Pancreas (tissue), 10 donors: ENCODE measurements around the gene MIOX. TPM values are rescaled to one million over a fixed set of nuclear protein-coding genes. Genes with fewer than 3 reads are reported as not detected.

Source experiments
- ATAC-seq, 4 donors: fragments of 200-7000 bp; cut with Tn5 transposase; one replicate each; pipeline versions ENCODE4 v1.8.0 to v1.9.1; 2020; ENCODE audit warnings: mild to moderate bottlenecking in 4 of 4, moderate library complexity in 4 of 4
- DNase-seq, 6 donors: peaks; one replicate each; pipeline ENCODE4 v3.0.0-alpha.2; 2020
- FAIRE-seq: peaks from 2 replicates; lab custom pipeline; 2012; peaks lifted over from hg19 to GRCh38; lab: Jason Lieb, UNC
- H3K27ac ChIP-seq, 4 donors: fragments of 200-600 bp; sonication (generic); 1 replicate in 3 of 4; 2 replicates in 1 of 4; pipeline versions ENCODE4 v1.5.0 to v1.8.0; 2020
- H3K27me3 ChIP-seq, 4 donors: fragments of 200-600 bp; one replicate each; pipeline ENCODE4 v1.8.0; 2021
- H3K36me3 ChIP-seq, 3 donors: fragments of 200-600 bp; sonication (generic) in 1 of 3; one replicate each; pipeline versions ENCODE4 v1.5.0 to v1.8.0; 2020 to 2021
- H3K4me1 ChIP-seq, 3 donors: fragments of 200-600 bp; one replicate each; pipeline ENCODE4 v1.8.0; 2021
- H3K4me3 ChIP-seq, 4 donors: fragments of 200-600 bp; sonication (generic) in 2 of 4; one replicate each; pipeline versions ENCODE4 v1.5.0 to v1.8.0; 2020 to 2021
- H3K9me3 ChIP-seq, 4 donors: fragments of 200-600 bp; one replicate each; pipeline ENCODE4 v1.8.0; 2021
- WGBS, 2 donors: extraction: QIAGEN DNeasy Blood & Tissue Kit; methylation state at CpG; one replicate each; pipeline ENCODE4 v1.1.7; 2013; 5-methylcytosine and 5-hydroxymethylcytosine counted together
- intact Hi-C, 3 donors: fragments of 100-400 bp; cut with DNase I; formaldehyde crosslinking; loops; one replicate each; pipeline versions ENCODE4 v1.11.1 to v1.14.2; 2022
- polyA plus RNA-seq, 2 donors: library from polyadenylated mRNA; stranded (reverse); fragments of 200-250 nt; gene quantifications; one replicate each; pipeline ENCODE4 v1.2.3, GENCODE V29; 2013
- total RNA-seq, 6 donors: library from RNA; stranded (reverse); fragmentation: NEBNext Ultra II Directional in 4 of 6; extraction: Animal tissue kit (Norgen Biotek cat#: 25700) in 4 of 6; gene quantifications; one replicate each; pipeline versions ENCODE4 v1.2.1 to v1.2.4, GENCODE V29; 2021 to 2023
- TF ChIP-seq, protein P1 (sequence below), 4 donors: fragments of 200-600 bp; sonication (generic) in 3 of 4; IDR thresholded peaks; one replicate each; pipeline versions ENCODE4 v1.5.0 to v1.8.0; 2021; ENCODE audit warnings: antibody characterized with exemption in 4 of 4
- donor health status: healthy with polysubstance abuse.
- donor health status: DM: no; HTN: no; CAD: no; lungs with moderate emphysema.
- donor health status: DM: no; HTN: no; CAD: no.
- donor health status: control.
- donor health status: control.
- donor health status: Bipolar disorder and iron deficiency.
- donor health status: DM: yes; HTN: yes; CAD: no.
- donor health status: DM: no; HTN: no; CAD: no.
- donor health status: DM: no; HTN: no; CAD: no.
- donor health status: DM: yes; HTN: yes; CAD: no.

The MIOX gene
- total and polyA plus RNA-seq, 8 donors: 0.40 to 2.9 (median 0.54) TPM; not detected in 3

DNA sequence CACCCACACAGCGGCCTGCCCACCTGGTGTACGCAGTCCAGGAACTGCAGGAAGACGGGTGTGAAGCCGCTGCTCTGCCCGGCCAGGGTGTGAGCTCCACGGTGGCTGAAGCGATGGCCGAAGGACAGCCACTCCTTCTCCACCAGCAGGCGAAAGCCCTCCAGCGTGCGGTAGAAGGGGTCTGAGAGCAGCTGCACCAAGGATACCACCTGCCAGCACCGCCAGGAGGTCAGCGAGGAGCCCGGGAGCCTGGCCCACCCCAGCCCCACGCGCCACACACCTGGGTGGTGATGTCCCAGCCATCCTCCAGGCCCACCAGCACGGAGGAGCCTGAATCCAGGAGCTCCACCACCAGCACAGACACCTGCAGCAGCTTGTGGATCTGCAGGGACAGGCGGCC, 31.5 kb upstream of the MIOX start:
- no peak overlapping the region for H3K4me3 ChIP-seq
- TF ChIP-seq, protein P1, sequence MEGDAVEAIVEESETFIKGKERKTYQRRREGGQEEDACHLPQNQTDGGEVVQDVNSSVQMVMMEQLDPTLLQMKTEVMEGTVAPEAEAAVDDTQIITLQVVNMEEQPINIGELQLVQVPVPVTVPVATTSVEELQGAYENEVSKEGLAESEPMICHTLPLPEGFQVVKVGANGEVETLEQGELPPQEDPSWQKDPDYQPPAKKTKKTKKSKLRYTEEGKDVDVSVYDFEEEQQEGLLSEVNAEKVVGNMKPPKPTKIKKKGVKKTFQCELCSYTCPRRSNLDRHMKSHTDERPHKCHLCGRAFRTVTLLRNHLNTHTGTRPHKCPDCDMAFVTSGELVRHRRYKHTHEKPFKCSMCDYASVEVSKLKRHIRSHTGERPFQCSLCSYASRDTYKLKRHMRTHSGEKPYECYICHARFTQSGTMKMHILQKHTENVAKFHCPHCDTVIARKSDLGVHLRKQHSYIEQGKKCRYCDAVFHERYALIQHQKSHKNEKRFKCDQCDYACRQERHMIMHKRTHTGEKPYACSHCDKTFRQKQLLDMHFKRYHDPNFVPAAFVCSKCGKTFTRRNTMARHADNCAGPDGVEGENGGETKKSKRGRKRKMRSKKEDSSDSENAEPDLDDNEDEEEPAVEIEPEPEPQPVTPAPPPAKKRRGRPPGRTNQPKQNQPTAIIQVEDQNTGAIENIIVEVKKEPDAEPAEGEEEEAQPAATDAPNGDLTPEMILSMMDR (IDR thresholded peaks at IDR 0.05): no peak
- no peaks in the 10 kb centered on the region for H3K4me1 ChIP-seq
- DNase-seq: no peak
- no peak overlapping the region for H3K27ac ChIP-seq
- peaks cover under 1 to 46% (median 29%) of the 10 kb centered on the region in 3 donors for H3K36me3 ChIP-seq
- intact Hi-C loops: no loop called here
- WGBS, 2 donors: 97% methylated on average over 18 of the region's 18 CpGs
- no peaks in the 10 kb centered on the region for H3K9me3 ChIP-seq
- FAIRE-seq: no peak
- no peaks in the 10 kb centered on the region for H3K27me3 ChIP-seq
- ATAC-seq: no peak

DNA sequence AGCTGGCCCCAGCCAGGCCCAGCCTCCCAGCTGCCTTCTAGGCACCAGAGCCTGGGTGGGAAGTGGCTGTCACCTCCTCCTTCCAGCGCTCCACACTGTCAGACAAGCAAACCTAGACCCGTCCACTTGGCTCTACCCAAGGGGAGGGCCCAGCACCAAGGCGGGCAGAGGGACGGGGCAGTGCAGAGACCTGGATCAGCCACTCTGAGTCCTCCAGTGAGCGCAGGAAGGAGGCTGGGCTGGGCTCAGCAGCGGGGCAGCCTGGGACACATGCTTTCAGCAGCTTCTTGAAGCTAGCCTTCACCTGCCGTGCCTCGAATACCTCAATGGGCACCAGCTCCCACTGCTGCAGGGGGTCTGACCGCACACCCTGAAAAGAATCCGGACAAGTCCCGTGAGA, 30.6 kb upstream of the MIOX start:
- intact Hi-C loops: no loop called here
- no peak for DNase-seq
- no peak overlapping the region for H3K27ac ChIP-seq
- no peaks in the 10 kb centered on the region for H3K27me3 ChIP-seq
- TF ChIP-seq, protein P1 (IDR thresholded peaks at IDR 0.05): no peak
- no peak for FAIRE-seq
- 97% methylated on average over 10 to 11 of the region's 11 CpGs for WGBS, 2 donors
- peaks cover 3 to 54% (median 35%) of the 10 kb centered on the region in 3 donors for H3K36me3 ChIP-seq
- no peak overlapping the region for H3K4me3 ChIP-seq
- H3K4me1 ChIP-seq: no peaks in the 10 kb centered on the region
- no peaks in the 10 kb centered on the region for H3K9me3 ChIP-seq
- ATAC-seq: no peak

DNA sequence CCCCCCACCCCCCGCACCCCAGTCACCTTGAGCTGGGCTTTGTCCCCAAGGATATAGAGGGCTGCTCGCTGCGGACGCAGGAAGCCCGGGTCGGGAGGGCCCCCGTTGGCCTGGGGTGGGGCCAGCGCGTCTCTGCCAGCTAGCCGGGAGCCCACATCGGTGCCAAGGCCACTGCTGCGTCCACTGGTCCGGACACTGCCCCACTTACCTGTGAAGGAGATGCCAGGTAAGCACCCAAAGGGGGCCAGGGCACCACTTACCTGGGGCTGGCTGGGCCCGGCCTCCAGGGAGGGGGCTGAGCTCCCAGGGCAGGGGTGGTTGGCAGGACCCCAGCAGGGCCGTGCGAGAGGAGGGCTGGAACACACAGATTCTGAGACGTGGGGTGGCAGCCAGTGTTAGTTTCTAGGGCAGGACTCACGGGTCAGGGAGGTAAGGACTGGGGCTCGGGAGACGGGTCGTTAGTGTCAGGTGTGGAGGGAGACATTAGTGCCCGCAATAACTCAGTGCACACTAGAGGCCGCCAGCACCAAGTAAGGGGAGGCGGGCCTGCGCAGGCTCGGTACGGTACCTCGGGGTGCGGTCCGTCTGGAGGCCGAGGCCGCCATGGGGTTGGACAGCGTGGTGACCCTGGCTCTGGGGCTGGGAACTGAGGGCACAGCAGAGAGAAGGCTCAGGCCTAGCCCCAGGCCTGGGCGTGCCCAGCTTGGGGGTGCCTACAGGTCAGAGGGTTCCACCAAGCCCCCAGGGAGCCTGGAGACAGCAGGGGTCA, 30.0 kb upstream of the MIOX start:
- H3K36me3 ChIP-seq: peaks cover 3 to 60% (median 41%) of the 10 kb centered on the region in 3 donors
- peak in 2 of 4 donors; percentile 15 for ATAC-seq
- no peak overlapping the region for H3K4me3 ChIP-seq
- H3K9me3 ChIP-seq: no peaks in the 10 kb centered on the region
- no peaks in the 10 kb centered on the region for H3K27me3 ChIP-seq
- intact Hi-C loops: no loop called here
- H3K4me1 ChIP-seq: no peaks in the 10 kb centered on the region
- H3K27ac ChIP-seq: no peak overlapping the region
- no peak for DNase-seq
- WGBS, 2 donors: 88 to 89% methylated on average over 33 to 34 of the region's 34 CpGs
- FAIRE-seq: no peak
- TF ChIP-seq, protein P1 (IDR thresholded peaks at IDR 0.05): peak in 1 of 4 donors; percentile 5

DNA sequence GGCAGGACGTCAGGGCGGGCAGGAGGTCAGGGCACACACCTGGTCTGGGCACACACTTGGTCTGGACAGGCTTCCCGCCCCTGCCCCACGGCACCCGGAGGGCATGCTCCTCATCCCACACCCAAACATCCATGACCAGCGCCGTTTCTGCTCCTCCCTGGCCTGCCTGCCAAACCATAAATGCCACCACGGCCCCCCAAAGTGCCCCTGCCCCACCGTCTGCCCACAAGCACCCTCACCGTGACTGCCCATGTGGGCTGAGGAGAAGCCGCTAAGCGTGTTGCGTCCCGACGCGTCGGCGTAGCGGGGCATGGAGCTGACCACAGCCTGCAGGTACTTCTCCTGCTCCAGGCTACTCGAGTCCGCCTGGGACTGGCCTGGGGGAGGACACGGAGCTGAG, 27.6 kb upstream of the MIOX start:
- intact Hi-C loops: no loop called here
- no peak overlapping the region for H3K27ac ChIP-seq
- ATAC-seq (no peak), DNase-seq (no peak), FAIRE-seq (no peak)
- no peaks in the 10 kb centered on the region for H3K4me1 ChIP-seq
- no peak overlapping the region for H3K4me3 ChIP-seq
- no peaks in the 10 kb centered on the region for H3K9me3 ChIP-seq
- TF ChIP-seq, protein P1 (IDR thresholded peaks at IDR 0.05): no peak
- 89 to 93% methylated on average over 22 of the region's 22 CpGs for WGBS, 2 donors
- H3K27me3 ChIP-seq: no peaks in the 10 kb centered on the region
- H3K36me3 ChIP-seq: peaks cover 3 to 78% (median 58%) of the 10 kb centered on the region in 3 donors
